Muscle layer of duodenum (tissue), 2 donors: ENCODE measurements around the gene APOM.
A peak's percentile ranks its signal among the peaks of the same experiment; 100 is the strongest.

ENCODE experiments used
- H3K27ac ChIP-seq: one replicate; pipeline ENCODE4 v1.7.0; 2013; ENCODE audit warnings: mild to moderate bottlenecking, low read length
- H3K27me3 ChIP-seq: one replicate; pipeline ENCODE4 v1.7.0; 2013; ENCODE audit warnings: low read depth, mild to moderate bottlenecking, control low read depth, low read length
- H3K36me3 ChIP-seq, 2 donors: one replicate each; pipeline ENCODE4 v1.7.0; 2013; ENCODE audit warnings: low read length in 2 of 2, control low read depth in 1 of 2, mild to moderate bottlenecking in 1 of 2; ENCODE audit not compliant: insufficient read depth in 2 of 2, control insufficient read depth in 1 of 2
- H3K4me1 ChIP-seq, 2 donors: one replicate each; pipeline ENCODE4 v1.7.0; 2013; ENCODE audit warnings: low read length in 2 of 2, mild to moderate bottlenecking in 2 of 2, control low read depth in 1 of 2, moderate library complexity in 1 of 2; ENCODE audit not compliant: insufficient read depth in 2 of 2, control insufficient read depth in 1 of 2
- H3K4me3 ChIP-seq, 2 donors: one replicate each; pipeline ENCODE4 v1.7.0; 2013; ENCODE audit warnings: low read length in 2 of 2, low read depth in 1 of 2, mild to moderate bottlenecking in 1 of 2
- H3K9me3 ChIP-seq, 2 donors: one replicate each; pipeline ENCODE4 v1.7.0; 2013; ENCODE audit warnings: low read length in 2 of 2, control low read depth in 1 of 2, mild to moderate bottlenecking in 1 of 2; ENCODE audit not compliant: control insufficient read depth in 1 of 2
- donor health status: healthy.

APOM gene

DNA sequence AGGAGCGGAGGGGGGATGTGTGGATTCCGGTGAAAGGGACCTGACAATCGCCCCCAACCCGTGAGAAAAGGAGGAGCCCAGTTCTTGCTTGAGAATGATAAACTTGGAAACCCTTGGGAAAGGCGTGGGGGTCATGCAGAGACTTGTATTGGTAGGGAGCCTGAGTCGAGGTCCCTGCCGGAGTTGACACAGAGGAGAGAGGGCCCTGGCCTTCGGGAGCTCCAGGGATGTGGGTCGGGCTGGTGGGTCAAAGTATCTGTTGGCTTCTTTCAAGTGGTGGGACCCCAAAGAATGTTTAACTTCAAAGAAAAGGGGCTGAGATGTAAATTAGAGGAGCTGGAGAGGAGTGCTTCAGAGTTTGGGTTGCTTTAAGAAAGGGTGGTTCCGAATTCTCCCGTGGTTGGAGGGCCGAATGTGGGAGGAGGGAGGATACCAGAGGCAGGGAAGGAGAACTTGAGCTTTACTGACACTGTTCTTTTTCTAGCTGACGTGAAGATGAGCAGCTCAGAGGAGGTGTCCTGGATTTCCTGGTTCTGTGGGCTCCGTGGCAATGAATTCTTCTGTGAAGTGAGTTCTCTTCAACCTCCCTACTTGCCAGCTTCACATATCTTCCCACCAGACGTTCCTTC is 10.8 kb downstream of the APOM start:
- Histone ChIP-seq H3K27ac (peak overlapping the region; percentile 90), H3K4me1 (peaks cover 6 to 38% of the 10 kb centered on the region in 2 donors), H3K4me3 (peak overlapping the region; percentile 83 to 94), H3K9me3 (no peaks in the 10 kb centered on the region), H3K36me3 (peaks cover 45 to 63% of the 10 kb centered on the region in 2 donors), H3K27me3 (no peaks in the 10 kb centered on the region)

DNA sequence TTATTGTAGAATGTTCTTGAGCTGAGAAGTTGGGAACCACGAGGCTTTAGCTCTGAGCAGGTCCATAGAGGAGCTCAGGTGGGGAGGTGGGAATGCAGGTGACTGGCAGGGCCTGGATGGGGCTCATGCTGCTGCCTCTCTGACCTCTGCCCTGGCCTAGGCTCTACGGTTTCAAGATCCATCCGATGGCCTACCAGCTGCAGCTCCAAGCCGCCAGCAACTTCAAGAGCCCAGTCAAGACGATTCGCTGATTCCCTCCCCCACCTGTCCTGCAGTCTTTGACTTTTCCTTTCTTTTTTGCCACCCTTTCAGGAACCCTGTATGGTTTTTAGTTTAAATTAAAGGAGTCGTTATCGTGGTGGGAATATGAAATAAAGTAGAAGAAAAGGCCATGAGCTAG is 14.0 kb downstream of the APOM start, which contains the start of gene LY6G5B:
Gene LY6G5B (plus strand): TSS at position 301 of the 400 bp plus-strand sequence. CDS start 975 bp downstream, outside the sequence.
- H3K36me3 ChIP-seq: peaks cover 48 to 70% of the 10 kb centered on the region in 2 donors

DNA sequence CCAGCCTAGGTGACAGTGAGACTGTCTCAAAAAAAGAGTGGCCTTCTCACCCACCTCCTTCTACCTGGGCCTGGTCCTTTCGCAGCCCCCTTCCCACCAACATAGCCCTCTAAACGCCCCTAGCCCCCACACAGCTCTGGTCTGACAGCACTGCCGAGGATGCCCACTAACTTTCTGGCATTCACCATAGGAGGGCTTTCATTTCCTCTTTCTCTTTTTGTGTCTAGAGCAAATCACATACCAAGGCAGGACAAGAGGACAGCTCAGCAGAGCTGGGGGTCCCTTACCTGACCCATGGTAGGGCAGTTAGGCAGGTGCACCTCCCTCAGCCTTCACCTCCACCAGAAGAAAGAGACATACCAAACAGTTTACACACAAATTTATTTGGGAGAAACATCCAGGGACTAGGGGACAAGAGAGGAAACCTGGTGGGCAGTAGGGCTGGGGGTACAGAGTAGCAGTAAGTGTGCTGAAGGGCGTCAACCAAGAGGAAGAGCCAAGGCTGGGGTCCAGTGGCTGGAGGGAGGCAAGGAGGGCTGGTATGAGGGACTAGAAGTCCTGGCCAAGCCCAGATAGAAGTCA is 20.7 kb downstream of the APOM start:
- no peaks in the 10 kb centered on the region for H3K9me3 ChIP-seq
- peaks cover 0 to 6% of the 10 kb centered on the region in 2 donors for H3K4me1 ChIP-seq
- peaks cover 9 to 21% of the 10 kb centered on the region in 2 donors for H3K36me3 ChIP-seq
- no peak overlapping the region for H3K4me3 ChIP-seq
- no peaks in the 10 kb centered on the region for H3K27me3 ChIP-seq
- no peak overlapping the region for H3K27ac ChIP-seq

More for the DNA sequence above, 14.0 kb downstream of the APOM start, which contains the start of gene LY6G5B:
- Histone ChIP-seq H3K4me3 (no peak within 1 kb of the TSS), H3K4me1 (peaks cover 0 to 16% of the 10 kb centered on the region in 2 donors), H3K27ac (no peak within 1 kb of the TSS), H3K27me3 (no peaks in the 10 kb centered on the region), H3K9me3 (no peaks in the 10 kb centered on the region)

DNA sequence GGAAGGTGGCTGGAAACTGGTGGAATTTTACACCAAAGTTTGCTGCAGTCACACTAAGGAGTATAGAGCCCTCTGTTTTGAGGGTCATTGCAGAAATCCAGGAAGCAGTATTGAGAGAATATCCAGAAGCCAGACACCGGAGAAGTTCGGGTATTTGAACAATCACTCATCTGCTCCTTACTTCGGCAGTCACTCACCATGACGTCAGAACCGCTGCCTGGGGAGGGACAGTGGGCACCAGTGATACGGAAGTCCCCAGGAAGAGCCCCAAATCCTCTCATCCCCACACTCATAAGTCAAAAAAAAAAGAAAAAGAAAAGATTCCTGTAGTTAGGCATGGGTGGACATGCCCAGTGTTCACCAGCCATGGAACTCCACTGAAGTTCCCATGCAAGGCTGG is 21.2 kb downstream of the APOM start:
- Histone ChIP-seq H3K4me3 (no peak overlapping the region), H3K27me3 (no peaks in the 10 kb centered on the region), H3K36me3 (peaks cover 4 to 16% of the 10 kb centered on the region in 2 donors), H3K9me3 (no peaks in the 10 kb centered on the region), H3K27ac (no peak overlapping the region), H3K4me1 (peaks cover 0 to 11% of the 10 kb centered on the region in 2 donors)

DNA sequence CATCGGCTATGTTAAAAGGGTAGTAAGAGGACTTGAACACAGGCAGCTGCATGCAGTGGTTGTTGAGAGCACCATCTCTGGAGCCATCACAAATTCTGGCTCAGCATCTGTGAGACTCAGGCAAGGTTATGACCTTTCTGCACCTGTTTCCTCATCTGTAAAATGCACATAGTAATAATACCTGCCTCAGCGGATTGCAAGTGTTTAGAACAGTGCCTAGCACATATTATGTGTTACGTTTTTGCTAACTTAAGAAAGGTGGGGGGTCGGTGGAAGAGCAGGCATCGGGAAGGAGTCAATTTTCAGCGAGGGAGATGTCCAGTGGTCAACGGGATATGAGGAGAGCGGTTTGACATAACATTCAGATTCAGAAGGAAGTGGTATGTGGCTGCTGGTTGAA is 22.3 kb downstream of the APOM start:
- peaks cover 0 to 5% of the 10 kb centered on the region in 2 donors for H3K36me3 ChIP-seq
- no peak overlapping the region for H3K27ac ChIP-seq
- H3K9me3 ChIP-seq: no peaks in the 10 kb centered on the region
- H3K27me3 ChIP-seq: no peaks in the 10 kb centered on the region
- peaks cover 0 to 11% of the 10 kb centered on the region in 2 donors for H3K4me1 ChIP-seq
- no peak overlapping the region for H3K4me3 ChIP-seq

DNA sequence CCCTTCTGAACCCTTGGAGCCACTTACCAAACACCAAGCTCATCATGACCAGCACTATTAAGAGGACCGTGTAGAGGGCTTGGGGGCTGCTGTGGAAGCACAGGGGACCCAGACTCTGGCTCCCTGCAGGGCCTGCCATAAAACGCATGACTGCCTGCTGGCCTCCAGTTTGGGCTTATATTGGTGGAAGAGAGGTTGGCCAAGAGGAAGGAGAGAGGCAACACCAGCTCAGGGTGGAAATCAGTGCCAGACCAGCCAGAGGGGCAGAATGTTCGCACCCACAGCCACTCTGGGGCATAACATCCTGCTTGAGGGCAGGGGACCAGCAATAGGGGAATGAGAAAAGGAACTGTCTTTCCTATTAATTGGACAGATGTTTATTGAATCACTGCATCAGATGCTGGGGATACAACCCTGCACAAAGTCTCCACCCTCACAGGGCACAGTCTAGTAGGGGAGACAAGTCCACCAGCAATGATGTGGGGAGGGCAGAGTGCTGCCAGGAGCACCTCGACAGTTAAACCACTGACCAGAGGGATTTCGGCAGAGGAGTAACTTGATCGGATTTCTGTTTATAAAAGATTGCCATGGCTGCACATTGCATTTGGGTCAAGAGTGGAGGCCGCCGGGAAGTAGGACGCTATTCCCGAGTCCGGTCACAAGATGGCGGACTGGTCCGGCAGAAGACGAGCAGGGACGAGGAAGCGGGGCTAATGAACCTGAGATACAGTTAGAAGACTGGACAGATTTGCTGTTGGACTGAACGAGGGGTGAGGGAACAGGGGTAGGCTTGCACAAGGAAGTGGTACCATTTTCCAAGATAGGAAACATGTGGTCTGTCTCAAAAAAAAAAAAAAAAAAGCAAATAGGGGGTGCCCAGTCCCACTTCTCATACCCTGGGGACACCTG is 24.8 kb downstream of the APOM start, which contains the start of gene LY6G5C:
Gene LY6G5C (minus strand): TSS at position 842 of the 909 bp plus-strand sequence. CDS start 694 bp downstream, at position 148.
- H3K4me3 ChIP-seq: peak within 1 kb of the TSS; percentile 66 to 76
- H3K27ac ChIP-seq: peak within 1 kb of the TSS; percentile 31
- no peaks in the 10 kb centered on the region for H3K9me3 ChIP-seq
- peaks cover 0 to 11% of the 10 kb centered on the region in 2 donors for H3K4me1 ChIP-seq
- H3K27me3 ChIP-seq: no peaks in the 10 kb centered on the region
- peaks cover 5 to 12% of the 10 kb centered on the region in 2 donors for H3K36me3 ChIP-seq

DNA sequence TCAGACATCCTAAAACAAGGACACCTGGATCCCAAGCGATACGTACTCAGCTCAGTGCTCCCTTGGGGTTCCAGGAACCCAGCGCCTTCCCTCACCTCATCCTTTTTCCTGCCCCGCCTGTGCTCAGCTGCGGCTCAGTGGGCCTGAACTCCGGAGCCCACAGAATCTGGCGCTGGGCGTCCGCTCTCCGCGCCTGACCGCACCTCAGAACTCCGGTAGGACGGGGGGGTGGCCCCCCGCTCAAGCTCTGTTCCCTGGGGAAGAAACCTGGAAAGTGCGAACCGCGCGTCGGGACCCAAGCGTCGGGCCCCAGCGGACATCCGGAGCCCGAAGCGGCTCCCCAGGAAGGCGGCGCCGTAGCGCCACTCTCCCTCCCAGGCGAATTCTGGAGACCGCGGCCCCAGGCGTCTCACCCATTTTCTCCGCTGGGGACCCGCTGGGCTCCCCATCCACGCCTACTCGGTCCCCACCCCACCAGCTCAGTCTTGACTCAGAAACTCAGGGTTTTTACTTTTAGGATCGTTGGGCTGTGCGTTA is 25.5 kb downstream of the APOM start:
- Histone ChIP-seq H3K27ac (peak overlapping the region; percentile 31), H3K4me3 (peak overlapping the region; percentile 66 to 76), H3K27me3 (no peaks in the 10 kb centered on the region), H3K4me1 (peaks cover 0 to 11% of the 10 kb centered on the region in 2 donors), H3K9me3 (no peaks in the 10 kb centered on the region), H3K36me3 (peaks cover 6 to 19% of the 10 kb centered on the region in 2 donors)

DNA sequence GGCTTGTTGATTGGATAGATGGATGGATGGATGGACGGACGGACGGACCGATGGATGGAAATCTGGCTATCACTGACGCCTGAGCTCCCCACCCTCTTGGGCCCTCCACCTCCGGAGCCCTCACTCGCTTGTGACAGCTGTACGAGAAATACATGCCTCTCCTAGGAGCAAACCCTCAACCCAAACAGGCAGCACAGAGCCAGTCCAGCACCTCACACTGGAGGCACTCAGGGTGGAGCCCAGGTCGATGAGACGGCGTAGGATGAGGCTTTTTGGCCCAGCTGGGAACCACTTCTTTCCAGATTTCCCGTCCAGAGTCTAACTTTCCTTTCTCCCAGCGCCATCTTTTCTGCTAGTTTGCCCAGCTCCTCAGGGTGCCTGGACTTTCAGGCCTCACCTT is 27.9 kb downstream of the APOM start:
- Histone ChIP-seq H3K9me3 (no peaks in the 10 kb centered on the region), H3K4me3 (peak overlapping the region; percentile 44 to 45), H3K36me3 (peaks cover 27 to 43% of the 10 kb centered on the region in 2 donors), H3K4me1 (peaks cover 0 to 11% of the 10 kb centered on the region in 2 donors), H3K27ac (no peak overlapping the region), H3K27me3 (no peaks in the 10 kb centered on the region)

DNA sequence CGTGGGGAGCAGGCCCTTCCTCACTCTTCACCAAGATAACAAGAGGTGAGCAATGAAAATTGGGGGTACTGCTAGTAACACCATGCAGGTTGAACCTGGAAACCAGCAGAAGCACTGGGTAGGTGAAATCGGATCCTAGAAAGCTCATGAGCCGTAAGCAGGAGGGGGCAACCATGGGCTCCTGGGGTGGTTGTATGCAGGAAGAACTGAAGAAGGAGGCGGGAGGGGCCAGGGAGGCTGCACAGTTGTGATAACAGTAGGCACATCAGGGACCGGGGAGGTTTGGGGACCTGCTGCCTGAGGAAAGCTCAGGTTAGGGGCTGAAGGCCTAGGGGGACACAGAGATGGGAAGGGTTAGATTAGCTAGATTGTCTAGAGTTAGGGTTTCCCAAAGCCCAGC is 30.8 kb downstream of the APOM start:
- no peaks in the 10 kb centered on the region for H3K27me3 ChIP-seq
- H3K4me3 ChIP-seq: no peak overlapping the region
- H3K9me3 ChIP-seq: no peaks in the 10 kb centered on the region
- peaks cover 50 to 70% of the 10 kb centered on the region in 2 donors for H3K36me3 ChIP-seq
- H3K27ac ChIP-seq: no peak overlapping the region
- H3K4me1 ChIP-seq: peaks cover 4% of the 10 kb centered on the region in 2 donors

DNA sequence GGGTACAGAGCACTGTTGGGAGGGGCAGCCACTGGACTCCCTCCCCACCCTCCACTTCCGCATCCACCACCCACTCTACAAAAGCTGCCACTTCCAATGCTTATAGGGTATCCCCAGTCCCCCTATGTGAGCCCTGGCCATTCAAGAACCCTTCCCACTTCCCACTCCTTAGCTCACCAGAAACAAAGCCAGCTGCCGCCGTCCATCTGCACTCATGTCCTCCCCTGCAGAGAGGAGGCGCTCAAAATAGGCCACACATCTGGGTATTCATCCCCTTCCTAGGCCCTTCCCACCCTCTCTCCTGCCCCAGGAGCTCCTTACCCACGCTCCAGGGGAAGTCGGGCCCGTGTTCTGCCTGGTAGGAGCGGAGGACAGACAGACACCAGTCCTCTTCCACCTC is 31.6 kb downstream of the APOM start:
- peaks cover 0 to 4% of the 10 kb centered on the region in 2 donors for H3K4me1 ChIP-seq
- H3K4me3 ChIP-seq: no peak overlapping the region
- no peaks in the 10 kb centered on the region for H3K27me3 ChIP-seq
- no peaks in the 10 kb centered on the region for H3K9me3 ChIP-seq
- peaks cover 55 to 77% of the 10 kb centered on the region in 2 donors for H3K36me3 ChIP-seq
- no peak overlapping the region for H3K27ac ChIP-seq
